ENCODE measurements around the gene MRPL49. TPM values are rescaled to one million over a fixed set of nuclear protein-coding genes. Genes with fewer than 3 reads are reported as not detected.

MRPL49 gene
- total and polyA plus RNA-seq, 2 of the 13 experiments (the other 11 are each of a cell fraction or from before 2014, with no cell fraction given) = 39.2 to 53.3 TPM

- TF ChIP-seq DZIP1 (CRISPR knock-in tag; IDR thresholded peaks at IDR 0.05) (no peak), CEBPZ (IDR thresholded peaks at IDR 0.05; ENCODE audit: low read length) (no peak), PHF5A (CRISPR knock-in tag; IDR thresholded peaks at IDR 0.05; ENCODE audit: low read depth, unreplicated experiment) (no peak), ZSCAN20 (CRISPR knock-in tag; IDR thresholded peaks at IDR 0.05; ENCODE audit: borderline replicate concordance) (no peak), ZNF143 (CRISPR knock-in tag; IDR thresholded peaks at IDR 0.05) (no peak), TFDP1 (CRISPR knock-in tag; IDR thresholded peaks at IDR 0.05; ENCODE audit: borderline replicate concordance) (peak; percentile 54; the same call in 1 of the 2 replicates), SP4 (CRISPR knock-in tag; IDR thresholded peaks at IDR 0.05) (peak; percentile 54), ZNF674 (CRISPR knock-in tag; IDR thresholded peaks at IDR 0.05; ENCODE audit: low read depth) (no peak), ZNF230 (CRISPR knock-in tag; IDR thresholded peaks at IDR 0.05) (no peak), EZH2 (conservative IDR thresholded peaks at IDR 0.05; ENCODE audit: low read depth, low read length) (no peak), ZNF264 (CRISPR knock-in tag; IDR thresholded peaks at IDR 0.05) (no peak), ZNF564 (CRISPR knock-in tag; IDR thresholded peaks at IDR 0.05) (no peak), ZFY (CRISPR knock-in tag; IDR thresholded peaks at IDR 0.05) (peak; percentile 71), NFE2 (CRISPR knock-in tag; IDR thresholded peaks at IDR 0.05) (no peak), SIN3A (IDR thresholded peaks at IDR 0.05; ENCODE audit: borderline replicate concordance, low read depth, low read length) (peak; percentile 43; the same call in 1 of the 2 replicates), SRF (IDR thresholded peaks at IDR 0.05; ENCODE audit: low read depth, low read length) (no peak), RXRB (CRISPR knock-in tag; IDR thresholded peaks at IDR 0.05; ENCODE audit: borderline replicate concordance) (no peak), KDM5B (CRISPR knock-in tag; IDR thresholded peaks at IDR 0.05; ENCODE audit: borderline replicate concordance) (no peak), ZNF510 (CRISPR knock-in tag; IDR thresholded peaks at IDR 0.05; ENCODE audit: low read depth) (no peak)
- TF ChIP-seq, protein P1, sequence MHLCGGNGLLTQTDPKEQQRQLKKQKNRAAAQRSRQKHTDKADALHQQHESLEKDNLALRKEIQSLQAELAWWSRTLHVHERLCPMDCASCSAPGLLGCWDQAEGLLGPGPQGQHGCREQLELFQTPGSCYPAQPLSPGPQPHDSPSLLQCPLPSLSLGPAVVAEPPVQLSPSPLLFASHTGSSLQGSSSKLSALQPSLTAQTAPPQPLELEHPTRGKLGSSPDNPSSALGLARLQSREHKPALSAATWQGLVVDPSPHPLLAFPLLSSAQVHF (CRISPR knock-in tag; IDR thresholded peaks at IDR 0.05) = 0 out of 2 replicates have a peak, but pooled peaks have one; percentile 47
- TF ChIP-seq, protein P2, sequence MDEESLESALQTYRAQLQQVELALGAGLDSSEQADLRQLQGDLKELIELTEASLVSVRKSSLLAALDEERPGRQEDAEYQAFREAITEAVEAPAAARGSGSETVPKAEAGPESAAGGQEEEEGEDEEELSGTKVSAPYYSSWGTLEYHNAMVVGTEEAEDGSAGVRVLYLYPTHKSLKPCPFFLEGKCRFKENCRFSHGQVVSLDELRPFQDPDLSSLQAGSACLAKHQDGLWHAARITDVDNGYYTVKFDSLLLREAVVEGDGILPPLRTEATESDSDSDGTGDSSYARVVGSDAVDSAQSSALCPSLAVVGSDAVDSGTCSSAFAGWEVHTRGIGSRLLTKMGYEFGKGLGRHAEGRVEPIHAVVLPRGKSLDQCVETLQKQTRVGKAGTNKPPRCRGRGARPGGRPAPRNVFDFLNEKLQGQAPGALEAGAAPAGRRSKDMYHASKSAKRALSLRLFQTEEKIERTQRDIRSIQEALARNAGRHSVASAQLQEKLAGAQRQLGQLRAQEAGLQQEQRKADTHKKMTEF (CRISPR knock-in tag; IDR thresholded peaks at IDR 0.05) = no peak; the same call in 1 of the 2 replicates
Measured at GRCh38 chr11:65112546-65113360, 9.4 kb upstream of the MRPL49 start (continued).

Measured in HepG2 (cell line).